CD4-positive, alpha-beta T cell (primary cell): Measurements from ENCODE around the gene FOLR1. TPM values are rescaled to one million over a fixed set of nuclear protein-coding genes. Genes with fewer than 3 reads are reported as not detected.

ENCODE experiments used
- ATAC-seq: fragments of 200-7000 bp; cut with Tn5 transposase; one replicate; pipeline ENCODE4 v1.10.0; 2022; ENCODE audit warnings: mild to moderate bottlenecking; ENCODE audit not compliant: poor library complexity
- CTCF ChIA-PET: fragments of 350-600 bp; sonication (Branson Sonifier 250); formaldehyde crosslinking; loops from one replicate; lab custom pipeline; 2021; ENCODE audit warnings: antibody characterized with exemption, inconsistent platforms; lab: Charles Lee
- POLR2A ChIA-PET: fragments of 350-600 bp; sonication (Branson Sonifier 250); formaldehyde crosslinking; loops from one replicate; lab custom pipeline; 2021; ENCODE audit warnings: antibody characterized with exemption, inconsistent platforms; lab: Charles Lee
- DNase-seq, 14 experiments: peaks; one replicate each; pipeline ENCODE4 v3.0.0-alpha.2; 2013 to 2020; ENCODE audit warnings: mixed read lengths in 2 of 14
- H3K27ac ChIP-seq, 2 donors: one replicate each; pipeline versions ENCODE4 v1.5.1 to v1.7.0; 2013; ENCODE audit warnings: low read length in 2 of 2, low read depth in 1 of 2, mild to moderate bottlenecking in 1 of 2
- H3K27me3 ChIP-seq, 2 experiments: 1 replicate in 1 of 2; 2 replicates in 1 of 2; pipeline versions ENCODE4 v1.6.1 to v1.7.0; 2013; ENCODE audit warnings: low read length in 2 of 2, control low read depth in 1 of 2, mild to moderate bottlenecking in 1 of 2, moderate library complexity in 1 of 2; ENCODE audit not compliant: insufficient read depth in 2 of 2, control insufficient read depth in 1 of 2
- H3K36me3 ChIP-seq: one replicate; pipeline ENCODE4 v1.6.1; 2013; ENCODE audit warnings: low read length, control low read depth; ENCODE audit not compliant: insufficient read depth
- H3K4me1 ChIP-seq: one replicate; pipeline ENCODE4 v1.6.1; 2013; ENCODE audit warnings: low read length, control low read depth; ENCODE audit not compliant: insufficient read depth
- H3K4me3 ChIP-seq: one replicate; pipeline ENCODE4 v1.5.1; 2013; ENCODE audit warnings: mild to moderate bottlenecking, low read length, moderate library complexity
- H3K9me3 ChIP-seq, 2 experiments: 1 replicate in 1 of 2; 2 replicates in 1 of 2; pipeline versions ENCODE4 v1.6.1 to v1.7.0; 2013; ENCODE audit warnings: low read length in 2 of 2, mild to moderate bottlenecking in 2 of 2, control low read depth in 1 of 2, moderate library complexity in 1 of 2; ENCODE audit not compliant: control insufficient read depth in 1 of 2, insufficient read depth in 1 of 2
- H3K27ac Mint-ChIP-seq: one replicate; pipeline ENCODE4 v1.8.0; 2020; ENCODE audit warnings: mixed read lengths
- H3K27me3 Mint-ChIP-seq: one replicate; pipeline ENCODE4 v1.8.0; 2021; ENCODE audit warnings: mixed read lengths
- H3K36me3 Mint-ChIP-seq: one replicate; pipeline ENCODE4 v1.8.0; 2021; ENCODE audit warnings: low read depth, mixed read lengths
- H3K4me1 Mint-ChIP-seq: one replicate; pipeline ENCODE4 v1.8.0; 2021; ENCODE audit warnings: low read depth, mixed read lengths
- H3K4me3 Mint-ChIP-seq: one replicate; pipeline ENCODE4 v1.8.0; 2020; ENCODE audit warnings: mild to moderate bottlenecking, mixed read lengths
- H3K9me3 Mint-ChIP-seq: one replicate; pipeline ENCODE4 v1.8.0; 2020; ENCODE audit warnings: mixed read lengths
- intact Hi-C, 2 experiments: fragments of 100-400 bp; cut with DNase I in 1 of 2; cut with micrococcal nuclease in 1 of 2; formaldehyde crosslinking; loops; one replicate each; pipeline versions ENCODE4 v1.15.1 to v1.9.0; 2023 to 2025; cut with DNase I, micrococcal nuclease
- total RNA-seq, 174 experiments: library from RNA in 2 of 174; stranded (reverse) in 2 of 174; gene quantifications; one replicate each; pipeline ENCODE4 v1.2.3 and lab custom pipeline; 2021 to 2026
- TF ChIP-seq, protein P1 (sequence below): fragments of 200-600 bp; IDR thresholded peaks from one replicate; pipeline ENCODE4 v1.8.0; 2022; ENCODE audit warnings: antibody characterized with exemption, mild to moderate bottlenecking

Gene FOLR1
- total RNA-seq, 2 experiments from 2014 or later = not detected

DNA sequence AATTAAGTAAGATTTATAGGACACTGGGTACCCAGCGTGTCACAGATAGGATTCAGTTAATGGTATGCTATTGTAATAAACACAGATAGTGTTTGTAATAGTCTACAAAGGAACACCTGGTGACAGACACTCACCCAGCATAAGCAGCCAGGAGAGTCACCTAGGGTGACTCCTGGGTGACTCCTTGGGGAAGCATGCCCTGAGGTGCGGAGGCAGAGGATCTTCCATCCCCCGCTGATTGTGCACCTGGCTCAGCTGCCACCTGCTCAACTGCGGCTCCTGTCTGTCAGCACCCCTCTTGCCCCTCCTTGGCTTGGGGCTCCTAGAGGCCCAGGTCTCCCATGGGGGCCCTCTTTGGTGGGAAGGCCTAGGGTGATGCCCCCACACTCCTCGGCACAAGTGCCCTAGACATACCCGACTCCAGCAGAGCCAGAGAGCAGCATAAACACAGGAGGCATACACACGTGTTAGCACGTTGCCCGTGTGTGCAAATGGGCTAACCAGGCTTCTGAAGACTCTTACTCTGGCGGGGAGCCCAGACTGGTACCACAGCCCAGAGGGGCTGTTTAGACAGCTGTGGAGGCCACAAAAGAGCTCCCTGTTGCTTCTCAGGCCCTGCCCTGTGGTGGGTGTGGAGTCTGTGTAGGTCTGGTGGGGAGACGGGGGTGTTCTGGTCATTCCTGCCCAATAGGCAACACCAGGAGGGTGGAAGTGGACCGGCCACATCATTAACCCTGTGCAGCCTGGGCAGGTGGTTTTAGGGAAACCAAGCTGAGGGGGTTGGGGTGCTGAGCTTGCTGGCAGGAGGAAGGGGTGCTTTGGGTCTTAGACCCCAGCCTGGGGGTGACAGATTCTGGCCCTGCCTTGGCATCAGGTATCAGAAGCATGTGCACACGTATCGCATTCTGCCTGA is 35.6 kb downstream of the FOLR1 start:
- peaks cover 23% of the 10 kb centered on the region for H3K4me1 ChIP-seq
- H3K36me3 ChIP-seq = peaks cover 48% of the 10 kb centered on the region
- ATAC-seq (no peak), DNase-seq (no peak)
- no peak overlapping the region for H3K4me3 ChIP-seq
- H3K36me3 Mint-ChIP-seq = peaks cover 55% of the 10 kb centered on the region
- H3K27ac ChIP-seq = no peak overlapping the region
- no peaks in the 10 kb centered on the region for H3K27me3 ChIP-seq
- H3K4me3 Mint-ChIP-seq = peak overlapping the region; percentile 95
- TF ChIP-seq, protein P1, sequence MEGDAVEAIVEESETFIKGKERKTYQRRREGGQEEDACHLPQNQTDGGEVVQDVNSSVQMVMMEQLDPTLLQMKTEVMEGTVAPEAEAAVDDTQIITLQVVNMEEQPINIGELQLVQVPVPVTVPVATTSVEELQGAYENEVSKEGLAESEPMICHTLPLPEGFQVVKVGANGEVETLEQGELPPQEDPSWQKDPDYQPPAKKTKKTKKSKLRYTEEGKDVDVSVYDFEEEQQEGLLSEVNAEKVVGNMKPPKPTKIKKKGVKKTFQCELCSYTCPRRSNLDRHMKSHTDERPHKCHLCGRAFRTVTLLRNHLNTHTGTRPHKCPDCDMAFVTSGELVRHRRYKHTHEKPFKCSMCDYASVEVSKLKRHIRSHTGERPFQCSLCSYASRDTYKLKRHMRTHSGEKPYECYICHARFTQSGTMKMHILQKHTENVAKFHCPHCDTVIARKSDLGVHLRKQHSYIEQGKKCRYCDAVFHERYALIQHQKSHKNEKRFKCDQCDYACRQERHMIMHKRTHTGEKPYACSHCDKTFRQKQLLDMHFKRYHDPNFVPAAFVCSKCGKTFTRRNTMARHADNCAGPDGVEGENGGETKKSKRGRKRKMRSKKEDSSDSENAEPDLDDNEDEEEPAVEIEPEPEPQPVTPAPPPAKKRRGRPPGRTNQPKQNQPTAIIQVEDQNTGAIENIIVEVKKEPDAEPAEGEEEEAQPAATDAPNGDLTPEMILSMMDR = no peak
- CTCF ChIA-PET = interaction anchor here (1.0 kb wide), 1 partner anchor 11 kb away, joined by 4 read pairs; no protein-coding TSS in a partner anchor
- POLR2A ChIA-PET = no interaction called here
- no peaks in the 10 kb centered on the region for H3K9me3 Mint-ChIP-seq
- no peaks in the 10 kb centered on the region for H3K27me3 Mint-ChIP-seq
- intact Hi-C loops = loop anchor here (10.0 kb wide), 5 partner anchors 113 to 1417 kb away; partner anchors contain the start of genes ANAPC15 (in 1 of the 2), ATG16L2 (in 1 of the 2), NADSYN1 (in 1 of the 2) and PLEKHB1 (in 1 of the 2)
- H3K4me1 Mint-ChIP-seq = peaks cover 26% of the 10 kb centered on the region
- peak overlapping the region; percentile 84 for H3K27ac Mint-ChIP-seq
- no peaks in the 10 kb centered on the region for H3K9me3 ChIP-seq

DNA sequence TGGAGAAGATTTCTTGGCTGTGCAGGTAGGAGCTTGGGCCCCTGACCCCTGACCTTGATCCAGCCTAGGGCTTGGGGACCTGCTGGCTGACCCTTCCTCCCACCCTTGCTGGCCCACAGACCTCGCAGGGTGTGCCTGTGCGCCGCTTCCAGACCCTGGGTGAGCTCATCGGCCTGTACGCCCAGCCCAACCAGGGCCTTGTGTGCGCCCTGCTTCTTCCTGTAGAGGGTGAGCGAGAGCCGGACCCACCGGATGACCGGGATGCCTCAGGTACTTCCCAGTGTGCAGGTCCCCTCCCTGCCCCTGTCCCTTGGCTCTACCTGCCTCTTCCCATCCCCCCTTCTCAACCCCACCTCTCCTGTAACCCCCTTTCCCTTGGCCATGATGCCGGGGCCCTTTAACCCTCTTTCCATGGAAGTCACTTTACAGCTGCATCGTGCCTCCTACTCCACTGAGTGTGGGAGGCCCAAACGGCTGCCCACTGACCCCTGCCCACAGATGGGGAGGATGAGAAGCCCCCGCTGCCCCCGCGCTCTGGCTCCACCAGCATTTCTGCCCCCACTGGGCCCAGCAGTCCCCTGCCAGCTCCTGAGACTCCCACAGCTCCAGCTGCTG is 36.4 kb downstream of the FOLR1 start:
- Histone ChIP-seq H3K4me1 (peaks cover 19% of the 10 kb centered on the region), H3K27ac (no peak overlapping the region), H3K27me3 (no peaks in the 10 kb centered on the region), H3K36me3 (peaks cover 55% of the 10 kb centered on the region), H3K9me3 (no peaks in the 10 kb centered on the region), H3K4me3 (no peak overlapping the region)
- intact Hi-C loops = loop anchor here (10.0 kb wide), 5 partner anchors 114 to 1416 kb away; partner anchors contain the start of genes ANAPC15 (in 1 of the 2), ATG16L2 (in 1 of the 2), NADSYN1 (in 1 of the 2) and PLEKHB1 (in 1 of the 2)
- Mint-ChIP-seq H3K36me3 (peaks cover 61% of the 10 kb centered on the region), H3K9me3 (no peaks in the 10 kb centered on the region), H3K4me3 (peak overlapping the region; percentile 66), H3K4me1 (peaks cover 20% of the 10 kb centered on the region), H3K27ac (no peak overlapping the region), H3K27me3 (no peaks in the 10 kb centered on the region)
- CTCF ChIA-PET = no interaction called here
- no peak for ATAC-seq
- TF ChIP-seq, protein P1 = no peak
- POLR2A ChIA-PET = no interaction called here
- peak in 2 of 14 experiments; percentile 19 to 24 for DNase-seq

DNA sequence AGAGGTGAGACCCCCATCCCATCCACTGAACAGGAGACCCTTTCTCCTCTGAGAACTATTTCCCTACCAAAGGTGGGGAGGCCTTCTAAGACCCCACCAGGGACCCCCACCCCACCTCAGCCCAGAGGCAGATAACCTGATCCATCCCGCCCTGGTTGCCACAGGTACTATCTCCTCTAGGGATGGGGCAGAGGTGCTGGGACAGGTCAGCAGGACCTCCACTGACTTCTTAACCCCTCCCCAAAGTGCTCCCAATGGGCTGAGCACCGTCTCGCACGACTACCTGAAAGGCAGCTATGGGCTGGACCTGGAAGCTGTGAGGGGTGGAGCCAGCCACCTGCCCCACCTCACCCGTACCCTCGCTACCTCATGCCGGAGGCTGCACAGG is 36.9 kb downstream of the FOLR1 start:
- peak in 1 of 14 experiments; percentile 17 for DNase-seq
- intact Hi-C loops = loop anchor here (10.0 kb wide), 5 partner anchors 114 to 1416 kb away; partner anchors contain the start of genes ANAPC15 (in 1 of the 2), ATG16L2 (in 1 of the 2), NADSYN1 (in 1 of the 2) and PLEKHB1 (in 1 of the 2)
- Mint-ChIP-seq H3K27ac (no peak overlapping the region), H3K4me1 (peaks cover 20% of the 10 kb centered on the region), H3K27me3 (no peaks in the 10 kb centered on the region), H3K9me3 (no peaks in the 10 kb centered on the region), H3K36me3 (peaks cover 66% of the 10 kb centered on the region), H3K4me3 (peak overlapping the region; percentile 66)
- Histone ChIP-seq H3K9me3 (no peaks in the 10 kb centered on the region), H3K27me3 (no peaks in the 10 kb centered on the region), H3K36me3 (peaks cover 60% of the 10 kb centered on the region), H3K4me3 (no peak overlapping the region), H3K4me1 (peaks cover 19% of the 10 kb centered on the region), H3K27ac (no peak overlapping the region)
- no peak for ATAC-seq
- ChIA-PET POLR2A (no interaction called here), CTCF (no interaction called here)
- TF ChIP-seq, protein P1 = no peak
